ENCODE results near the gene MAU2. TPM values are rescaled to one million over a fixed set of nuclear protein-coding genes. Genes with fewer than 3 reads are reported as not detected.

Gene MAU2
- total RNA-seq, 1 donor from 2014 or later, result 40.8 TPM

Other genes with a start within 250 kb of the MAU2 start
- gene TMEM161A, start 182.4 kb upstream of the MAU2 start, total RNA-seq, result 18.7 and 26.5 TPM in 2 replicates
- 0.34 TPM in 1 of 2 replicates, not detected in the other for gene MEF2B, start 150.6 kb upstream of the MAU2 start, total RNA-seq
- 19.8 and 20.3 TPM in 2 replicates for gene BORCS8, start 128.7 kb upstream of the MAU2 start, total RNA-seq
- gene RFXANK, start 128.6 kb upstream of the MAU2 start, total RNA-seq, result 68.3 and 108 TPM in 2 replicates
- gene NR2C2AP, start 117.4 kb upstream of the MAU2 start, total RNA-seq, result 11.3 and 18.7 TPM in 2 replicates
- gene NCAN, start 108.9 kb upstream of the MAU2 start, total RNA-seq, result not detected in 2 replicates
- gene TM6SF2, start 47.5 kb upstream of the MAU2 start, total RNA-seq, result not detected in 2 replicates
- gene SUGP1, start 320 bp upstream of the MAU2 start, total RNA-seq, result 20.1 and 26.7 TPM in 2 replicates
- 47.0 and 104 TPM in 2 replicates for gene GATAD2A, start 84.8 kb downstream of the MAU2 start, total RNA-seq
- 0.68 and 1.4 TPM in 2 replicates for gene TSSK6, start 194.7 kb downstream of the MAU2 start, total RNA-seq
- gene NDUFA13, start 195.4 kb downstream of the MAU2 start, total RNA-seq, result 95.3 and 191 TPM in 2 replicates
- 0.14 and 0.17 TPM in 2 replicates for gene YJEFN3, start 208.1 kb downstream of the MAU2 start, total RNA-seq
- 0.17 TPM in 1 of 2 replicates, not detected in the other for gene CILP2, start 217.4 kb downstream of the MAU2 start, total RNA-seq

Measured in dermis blood vessel endothelial cell (primary cell).